Dedifferentiated amniotic fluid mesenchymal stem cell (primary cell): ENCODE data around the gene HYDIN.
A peak's percentile ranks its signal among the peaks of the same experiment; 100 is the strongest.
"Not testable (repeated sequence)": the region's sequence is repeated elsewhere in the genome, so short reads cannot be mapped to it uniquely, and the experiment has no call there.

Source experiments
- DNase-seq: peaks from one replicate; pipeline ENCODE4 v3.0.0-alpha.2; 2016; ENCODE audit errors: extremely low spot score

HYDIN gene

GRCh38 chr16:71109656-71110208 lies 120.8 kb downstream of the HYDIN start:
- DNase-seq = not testable (repeated sequence)

- not testable (repeated sequence) for DNase-seq
Observed at GRCh38 chr16:71105881-71106280, 124.6 kb downstream of the HYDIN start.

DNA sequence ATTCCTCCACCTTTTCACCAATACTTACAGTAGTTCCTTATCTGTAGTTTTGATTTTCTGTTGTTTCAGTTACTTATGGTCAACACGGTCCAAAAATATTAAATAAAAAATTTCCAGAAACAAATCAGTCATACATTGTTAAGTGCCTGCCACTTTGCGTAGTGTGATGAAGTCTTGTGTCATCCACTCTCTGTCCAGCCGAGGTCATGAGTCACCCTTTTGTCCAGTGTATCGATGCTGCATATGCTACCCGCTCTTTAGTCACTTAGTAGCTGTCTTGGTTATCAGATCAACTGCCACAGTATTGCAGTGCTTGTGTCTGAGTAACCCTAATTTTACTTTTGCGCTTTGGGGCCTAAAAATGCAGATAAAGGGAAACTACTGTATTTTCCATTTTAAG lies 146.9 kb downstream of the HYDIN start:
- not testable (repeated sequence) for DNase-seq

DNA sequence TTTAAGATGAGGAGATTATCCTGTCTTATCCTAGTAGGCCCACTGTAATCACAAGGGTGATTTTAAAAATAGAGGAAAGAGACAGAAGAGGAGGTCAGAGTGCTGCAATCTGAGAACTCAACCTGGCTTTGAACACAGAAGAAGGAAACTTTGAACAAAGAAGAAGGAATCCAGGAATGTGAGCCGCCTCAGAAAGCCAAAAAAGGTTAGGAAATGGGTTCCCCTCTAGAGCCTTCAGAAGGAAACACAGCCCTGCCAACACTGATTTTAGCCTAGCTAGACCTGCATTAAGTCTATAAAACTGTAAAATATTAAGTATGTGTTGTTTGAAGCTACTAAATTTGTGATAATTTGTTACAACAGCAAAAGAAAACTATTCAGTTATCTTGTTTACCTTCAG lies 149.7 kb downstream of the HYDIN start:
- not testable (repeated sequence) for DNase-seq

- not testable (repeated sequence) for DNase-seq
Observed at GRCh38 chr16:71080262-71080661, 150.3 kb downstream of the HYDIN start.

- DNase-seq = not testable (repeated sequence)
Observed at GRCh38 chr16:71070651-71071050, 159.9 kb downstream of the HYDIN start.

DNA sequence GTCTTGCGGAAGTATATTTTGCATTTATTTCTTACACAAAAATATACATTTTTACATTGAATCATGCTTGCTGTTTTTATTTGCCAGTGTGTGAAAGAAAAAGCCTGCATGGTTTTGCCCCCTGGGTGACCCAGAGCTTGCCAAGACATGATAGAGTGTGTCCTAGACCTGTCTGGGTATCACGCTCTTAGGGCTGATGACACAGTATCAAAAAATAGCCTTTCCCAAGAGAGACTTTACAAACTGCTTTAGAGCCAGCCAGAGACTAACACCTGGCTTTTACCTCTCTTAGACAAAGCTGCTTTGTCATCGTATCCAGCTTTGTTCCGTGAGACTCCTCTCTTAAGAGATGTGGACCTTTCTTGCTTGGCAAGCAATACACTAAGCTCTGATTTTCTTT lies 160.7 kb downstream of the HYDIN start:
- not testable (repeated sequence) for DNase-seq

DNA sequence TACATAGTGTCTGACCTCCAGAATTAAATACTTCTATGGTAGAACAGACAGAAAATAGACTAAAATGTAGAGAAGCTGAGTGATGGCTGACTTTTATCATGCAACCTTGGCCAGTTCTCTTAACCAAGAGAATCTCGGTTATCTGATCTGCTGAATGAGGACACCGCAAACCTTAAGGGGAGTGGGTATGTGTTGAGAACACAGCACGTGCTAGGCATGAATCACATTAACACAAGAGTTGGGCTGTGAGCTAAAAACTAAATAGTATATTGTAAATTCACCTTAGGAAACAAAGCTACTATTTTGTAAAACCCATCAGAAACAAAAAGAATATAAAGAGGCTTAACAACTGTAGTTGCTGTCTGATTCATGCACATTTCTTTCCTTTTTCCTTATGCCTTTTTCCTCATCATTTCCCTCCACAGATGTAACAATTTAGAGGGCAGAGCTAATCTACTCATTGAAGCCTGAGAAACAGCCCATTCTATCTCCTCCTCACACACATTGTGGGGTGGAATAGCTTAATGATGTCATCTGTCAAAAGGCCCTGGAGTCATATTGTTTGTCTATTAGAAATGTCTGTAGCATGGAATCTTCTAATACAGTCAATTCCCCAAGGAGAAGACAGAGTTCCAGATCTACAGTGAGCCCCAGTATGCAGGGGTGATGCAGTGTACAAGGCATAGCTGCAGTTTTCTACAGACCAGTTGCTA lies 176.5 kb downstream of the HYDIN start:
- not testable (repeated sequence) for DNase-seq

DNA sequence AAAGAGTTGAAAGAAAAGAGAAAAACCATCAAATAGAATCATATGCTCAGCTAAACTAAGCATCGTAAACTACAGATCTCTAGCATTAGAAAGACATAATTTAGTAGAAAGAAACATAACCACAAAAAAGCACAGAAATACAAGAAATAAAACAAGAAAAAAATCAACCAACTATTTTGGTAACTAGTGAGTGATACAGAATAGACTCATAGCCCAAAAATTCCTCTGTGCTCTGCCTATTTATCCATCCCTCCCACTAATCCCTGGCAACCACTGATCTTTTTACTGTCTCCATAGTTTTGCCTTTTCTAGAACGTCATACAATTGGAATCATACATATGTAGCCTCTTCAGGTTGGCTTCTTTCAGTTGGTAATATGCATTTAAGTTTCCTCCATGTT lies 180.2 kb downstream of the HYDIN start:
- not testable (repeated sequence) for DNase-seq

- DNase-seq = not testable (repeated sequence)
Observed at GRCh38 chr16:71039368-71040111, 191.0 kb downstream of the HYDIN start.

DNA sequence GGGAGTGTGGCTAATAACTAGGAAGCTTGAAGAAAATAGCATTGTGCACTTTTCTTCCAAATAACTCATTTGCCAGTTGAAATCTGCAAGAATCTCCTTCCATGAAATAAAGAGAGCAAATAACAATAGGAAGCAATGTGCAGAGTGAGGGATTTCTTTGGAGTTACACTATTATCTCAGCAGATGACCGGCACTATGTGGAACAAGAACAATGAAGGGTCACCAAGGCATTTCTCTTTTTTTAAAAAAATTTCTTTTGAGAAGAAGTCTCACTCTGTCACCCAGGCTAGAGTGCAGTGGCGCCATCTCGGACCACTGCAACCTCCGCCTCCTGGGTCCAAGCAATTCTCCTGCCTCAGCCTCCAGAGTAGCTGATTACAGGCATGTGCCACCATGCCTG lies 192.1 kb downstream of the HYDIN start:
- DNase-seq = not testable (repeated sequence)

DNA sequence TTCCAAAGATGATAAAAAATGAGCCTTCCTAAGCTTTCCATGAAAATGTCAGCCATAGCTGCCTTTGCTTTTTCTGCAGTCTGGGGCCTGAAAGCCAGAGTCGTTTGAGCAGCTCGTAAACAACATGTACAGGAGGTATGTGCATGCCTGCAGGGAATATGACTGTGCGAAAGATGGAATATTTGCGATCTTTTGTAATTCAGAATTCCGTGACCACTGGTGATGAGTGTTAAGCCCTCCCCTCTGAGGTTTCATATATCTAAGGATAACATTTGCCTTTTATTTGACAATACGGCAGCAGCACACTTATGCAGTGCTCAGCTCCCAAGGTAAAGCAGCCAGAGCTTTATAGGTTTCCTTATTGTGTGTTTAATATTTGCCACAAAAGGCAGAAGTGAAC lies 192.5 kb downstream of the HYDIN start:
- peak; percentile 17 for DNase-seq

DNA sequence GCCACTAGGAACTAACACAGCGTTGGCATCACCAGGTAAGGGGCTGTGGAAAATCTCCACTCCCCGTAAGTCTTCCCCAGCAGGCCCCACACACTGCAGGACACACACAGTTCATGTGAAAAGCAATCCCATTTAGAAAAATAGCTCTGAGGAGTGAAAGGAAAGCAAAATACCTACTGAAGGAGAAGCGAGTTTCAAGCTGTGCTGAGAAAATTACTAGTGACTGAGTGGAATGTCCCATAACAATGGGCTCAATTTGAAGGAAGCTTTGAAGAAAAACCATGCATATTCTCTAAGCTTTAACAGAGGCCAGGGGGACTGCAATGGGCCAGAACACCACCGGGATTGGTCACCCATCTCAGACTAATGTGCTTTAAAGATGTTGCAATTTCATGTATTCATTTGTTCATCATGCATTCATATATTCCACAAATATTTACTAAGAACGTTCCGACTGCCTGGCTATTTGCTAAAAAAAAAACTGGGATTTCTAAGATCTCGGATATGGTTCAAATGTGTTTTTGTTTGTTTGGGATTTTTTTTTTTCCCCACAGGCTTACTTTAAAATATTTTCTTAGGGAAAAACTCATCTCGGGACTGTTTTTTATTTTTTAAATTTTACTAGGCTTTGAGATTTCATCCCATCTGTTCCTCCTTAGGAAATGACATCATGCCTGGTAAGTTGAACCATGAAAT lies 202.3 kb downstream of the HYDIN start:
- peak; percentile 56 for DNase-seq

- not testable (repeated sequence) for DNase-seq
Observed at GRCh38 chr16:71027511-71027910, 203.0 kb downstream of the HYDIN start.

DNA sequence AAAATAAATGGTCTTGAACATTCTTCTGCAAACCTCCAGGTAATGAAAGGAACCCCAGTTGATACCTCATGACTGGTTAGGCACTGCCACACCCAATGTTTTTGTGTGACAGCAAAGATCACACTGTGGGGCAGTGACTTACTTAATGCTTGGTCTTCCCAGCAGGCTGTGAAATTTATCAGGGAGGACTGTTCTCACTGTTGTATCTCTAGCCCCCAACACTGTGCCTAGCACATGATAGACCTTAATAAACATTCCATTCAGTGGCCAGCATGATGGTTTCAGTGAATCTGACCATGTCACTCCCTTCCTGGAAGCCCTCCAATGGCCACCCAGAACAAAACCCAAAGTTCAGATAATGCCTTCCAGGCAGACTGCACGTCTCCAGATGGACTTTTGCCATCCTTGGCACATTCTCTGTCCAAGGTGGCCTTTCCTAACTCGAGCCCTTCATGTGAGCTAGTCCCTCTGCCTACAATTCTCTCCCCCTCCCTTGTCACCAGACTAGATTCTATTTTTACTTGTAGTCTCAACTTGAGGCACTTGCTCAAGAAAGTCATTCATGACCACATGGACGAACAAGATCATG lies 206.6 kb downstream of the HYDIN start:
- not testable (repeated sequence) for DNase-seq

- not testable (repeated sequence) for DNase-seq
Observed at GRCh38 chr16:71021961-71022537, 208.5 kb downstream of the HYDIN start.

- DNase-seq = not testable (repeated sequence)
Observed at GRCh38 chr16:71019067-71019682, 211.3 kb downstream of the HYDIN start.

DNA sequence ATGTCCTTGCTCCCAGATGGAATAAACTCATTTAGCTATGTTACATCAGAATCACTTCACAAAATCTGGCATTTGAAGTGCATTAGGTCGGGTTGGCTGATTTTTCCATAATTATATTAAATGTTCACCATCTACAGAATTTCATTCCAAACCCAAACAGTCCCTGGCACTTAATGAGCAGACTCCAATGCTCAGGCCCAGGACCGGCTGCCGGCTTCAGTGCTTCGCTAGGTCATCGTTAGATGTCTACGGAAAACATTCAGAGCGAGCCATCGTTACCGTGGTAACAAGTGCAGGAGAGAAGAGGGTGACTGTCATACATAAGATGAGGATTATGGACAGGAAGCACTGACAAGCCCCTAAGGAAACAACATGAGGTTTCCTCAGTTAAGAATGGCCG lies 215.1 kb downstream of the HYDIN start:
- DNase-seq = not testable (repeated sequence)

- not testable (repeated sequence) for DNase-seq
Observed at GRCh38 chr16:71009440-71010223, 220.9 kb downstream of the HYDIN start.

GRCh38 chr16:71006516-71006915 lies 224.0 kb downstream of the HYDIN start:
- DNase-seq = not testable (repeated sequence)
